SK-N-SH treated with all-trans-retinoic acid at 6 μM for 48 hours (cell line): Measurements from ENCODE around the gene CSNK1D.

ENCODE experiments used
- ATAC-seq: fragments of 200-7000 bp; cut with Tn5 transposase; 3 replicates; pipeline ENCODE4 v1.9.1; 2020; ENCODE audit warnings: mild to moderate bottlenecking, moderate library complexity
- ARNTL ChIP-seq: fragments of 450-650 bp; formaldehyde crosslinking; IDR thresholded peaks from 2 replicates; pipeline ENCODE4 v1.5.0; 2020; ENCODE audit warnings: low read depth, mild to moderate bottlenecking, moderate library complexity, borderline replicate concordance
- BACH2 ChIP-seq: fragments of 250-450 bp; sonication (Bioruptor Pico); IDR thresholded peaks from 2 replicates; pipeline ENCODE4 v1.9.0; 2021; ENCODE audit warnings: mild to moderate bottlenecking, borderline replicate concordance
- CREB5 ChIP-seq: fragments of 250-450 bp; sonication (Bioruptor Pico); IDR thresholded peaks from 2 replicates; pipeline ENCODE4 v1.5.1; 2020; ENCODE audit warnings: low read depth, mild to moderate bottlenecking, moderate library complexity
- CSDC2 ChIP-seq: fragments of 250-450 bp; sonication (Bioruptor Pico); IDR thresholded peaks from 2 replicates; pipeline ENCODE4 v1.5.0; 2020; ENCODE audit warnings: mild to moderate bottlenecking, moderate library complexity
- CSRNP3 ChIP-seq: fragments of 250-450 bp; sonication (Bioruptor Pico); IDR thresholded peaks from 2 replicates; pipeline ENCODE4 v1.5.1; 2021; ENCODE audit warnings: mild to moderate bottlenecking, moderate library complexity
- ESRRG ChIP-seq: fragments of 250-450 bp; sonication (Bioruptor Pico); IDR thresholded peaks from 2 replicates; pipeline ENCODE4 v1.6.1; 2021; ENCODE audit warnings: mild to moderate bottlenecking
- GLIS3 ChIP-seq: fragments of 250-450 bp; sonication (Bioruptor Pico); IDR thresholded peaks from 2 replicates; pipeline ENCODE4 v1.5.0; 2020; ENCODE audit warnings: mild to moderate bottlenecking, moderate library complexity
- ISL1 ChIP-seq: fragments of 250-450 bp; sonication (Bioruptor Pico); IDR thresholded peaks from 2 replicates; pipeline ENCODE4 v2.1.2; 2022; ENCODE audit warnings: mild to moderate bottlenecking, moderate library complexity
- OSR1 ChIP-seq: fragments of 250-450 bp; sonication (Bioruptor Pico); IDR thresholded peaks from 2 replicates; pipeline ENCODE4 v1.8.0; 2022; ENCODE audit warnings: moderate library complexity, mild to moderate bottlenecking, inconsistent platforms
- PATZ1 ChIP-seq: fragments of 250-450 bp; sonication (Bioruptor Pico); IDR thresholded peaks from 2 replicates; pipeline ENCODE4 v1.8.0; 2020; ENCODE audit warnings: mild to moderate bottlenecking, moderate library complexity, borderline replicate concordance
- POU6F1 ChIP-seq: fragments of 250-450 bp; sonication (Bioruptor Pico); IDR thresholded peaks from 2 replicates; pipeline ENCODE4 v1.8.0; 2021; ENCODE audit warnings: low read depth, mild to moderate bottlenecking, moderate library complexity, borderline replicate concordance
- PPARA ChIP-seq: fragments of 250-450 bp; sonication (Bioruptor Pico); IDR thresholded peaks from 2 replicates; pipeline ENCODE4 v1.5.0; 2020; ENCODE audit warnings: mild to moderate bottlenecking, borderline replicate concordance
- RARB ChIP-seq: fragments of 250-450 bp; sonication (Bioruptor Pico); IDR thresholded peaks from 2 replicates; pipeline ENCODE4 v1.8.0; 2021; ENCODE audit warnings: mild to moderate bottlenecking, moderate library complexity
- SNAI2 ChIP-seq: fragments of 250-450 bp; sonication (Bioruptor Pico); IDR thresholded peaks from 2 replicates; pipeline ENCODE4 v1.5.0; 2020; ENCODE audit warnings: mild to moderate bottlenecking, moderate library complexity
- TCF4 ChIP-seq: fragments of 250-450 bp; sonication (Bioruptor Pico); IDR thresholded peaks from 2 replicates; pipeline ENCODE4 v1.8.0; 2021; ENCODE audit warnings: mild to moderate bottlenecking, moderate library complexity, borderline replicate concordance
- TOX ChIP-seq: fragments of 250-450 bp; sonication (Bioruptor Pico); IDR thresholded peaks from 2 replicates; pipeline ENCODE4 v1.8.0; 2021; ENCODE audit warnings: mild to moderate bottlenecking, moderate library complexity, borderline replicate concordance
- ZC3H10 ChIP-seq: fragments of 250-450 bp; sonication (Bioruptor Pico); IDR thresholded peaks from 2 replicates; pipeline ENCODE4 v1.5.1; 2021; ENCODE audit warnings: mild to moderate bottlenecking, moderate library complexity
- ZFP3 ChIP-seq: fragments of 250-450 bp; sonication (Bioruptor Pico); IDR thresholded peaks from 2 replicates; pipeline ENCODE4 v1.5.0; 2020; ENCODE audit warnings: mild to moderate bottlenecking, moderate library complexity
- ZFP30 ChIP-seq: fragments of 450-650 bp; formaldehyde crosslinking; IDR thresholded peaks from 2 replicates; pipeline ENCODE4 v1.5.0; 2022; ENCODE audit warnings: mild to moderate bottlenecking, moderate library complexity
- ZNF565 ChIP-seq: fragments of 450-650 bp; formaldehyde crosslinking; conservative IDR thresholded peaks from 2 replicates; pipeline ENCODE4 v1.5.0; 2020; ENCODE audit warnings: low read depth, mild to moderate bottlenecking, moderate library complexity
- ZNF70 ChIP-seq: fragments of 450-650 bp; formaldehyde crosslinking; IDR thresholded peaks from 2 replicates; pipeline ENCODE4 v1.5.0; 2020; ENCODE audit warnings: mild to moderate bottlenecking, moderate library complexity
- ZNF8 ChIP-seq: fragments of 450-650 bp; formaldehyde crosslinking; IDR thresholded peaks from 2 replicates; pipeline ENCODE4 v1.5.0; 2020; ENCODE audit warnings: mild to moderate bottlenecking, moderate library complexity

Gene CSNK1D

GRCh38 chr17:82310877-82311276 is 37.4 kb upstream of the CSNK1D start:
- ATAC-seq: no peak
- no peak for TF ChIP-seq TCF4 (CRISPR knock-in tag)
- TF ChIP-seq BACH2 (CRISPR knock-in tag): no peak
- TF ChIP-seq GLIS3 (CRISPR knock-in tag): no peak

- TF ChIP-seq ZC3H10 (CRISPR knock-in tag) (no peak), POU6F1 (CRISPR knock-in tag) (no peak), TOX (CRISPR knock-in tag) (no peak), ZFP3 (no peak), TCF4 (CRISPR knock-in tag) (no peak)
- no peak for ATAC-seq
Observed at GRCh38 chr17:82309656-82310570, 36.4 kb upstream of the CSNK1D start.

GRCh38 chr17:82305727-82306300 is 32.3 kb upstream of the CSNK1D start:
- ATAC-seq: no peak
- TF ChIP-seq ZFP3 (no peak), POU6F1 (CRISPR knock-in tag) (no peak), BACH2 (CRISPR knock-in tag) (no peak), TCF4 (CRISPR knock-in tag) (no peak), ARNTL (CRISPR knock-in tag) (no peak), GLIS3 (CRISPR knock-in tag) (no peak), PATZ1 (CRISPR knock-in tag) (no peak), ESRRG (CRISPR knock-in tag) (no peak), ZNF8 (CRISPR knock-in tag) (no peak), SNAI2 (CRISPR knock-in tag) (no peak), ZC3H10 (CRISPR knock-in tag) (no peak), TOX (CRISPR knock-in tag) (no peak), PPARA (CRISPR knock-in tag) (no peak), ISL1 (CRISPR knock-in tag) (no peak), RARB (no peak)

- no peak for ATAC-seq
- TF ChIP-seq ZNF70 (CRISPR knock-in tag): no peak
- no peak for TF ChIP-seq CREB5 (CRISPR knock-in tag)
- no peak for TF ChIP-seq ZNF8 (CRISPR knock-in tag)
- no peak for TF ChIP-seq ZNF565 (CRISPR knock-in tag)
- TF ChIP-seq OSR1 (CRISPR knock-in tag): no peak
- no peak for TF ChIP-seq CSRNP3 (CRISPR knock-in tag)
- no peak for TF ChIP-seq TCF4 (CRISPR knock-in tag)
- no peak for TF ChIP-seq ISL1 (CRISPR knock-in tag)
- TF ChIP-seq ZC3H10 (CRISPR knock-in tag): no peak
- no peak for TF ChIP-seq BACH2 (CRISPR knock-in tag)
- TF ChIP-seq PATZ1 (CRISPR knock-in tag): no peak
- TF ChIP-seq ZFP3: no peak
- TF ChIP-seq SNAI2 (CRISPR knock-in tag): no peak
- TF ChIP-seq ARNTL (CRISPR knock-in tag): no peak
- TF ChIP-seq CSDC2 (CRISPR knock-in tag): no peak
- TF ChIP-seq ZFP30 (CRISPR knock-in tag): no peak
- no peak for TF ChIP-seq GLIS3 (CRISPR knock-in tag)
Observed at GRCh38 chr17:82304826-82305726, 31.6 kb upstream of the CSNK1D start.
